Tibial nerve (tissue), 4 donors: ENCODE data around the gene NLRP5. TPM values are rescaled to one million over a fixed set of nuclear protein-coding genes. Genes with fewer than 3 reads are reported as not detected.
"Not testable (repeated sequence)": the region's sequence is repeated elsewhere in the genome, so short reads cannot be mapped to it uniquely, and the experiment has no call there.

Experiments
- DNase-seq, 2 donors: peaks; one replicate each; pipeline ENCODE4 v3.0.0-alpha.2; 2019; ENCODE audit warnings: low spot score in 2 of 2
- H3K27ac ChIP-seq, 4 donors: fragments of 200-600 bp; sonication (generic) in 3 of 4; one replicate each; pipeline ENCODE4 v1.5.1; 2017 to 2019; ENCODE audit warnings: mild to moderate bottlenecking in 1 of 4
- H3K27me3 ChIP-seq, 2 donors: fragments of 200-600 bp; sonication (generic) in 1 of 2; one replicate each; pipeline versions ENCODE4 v1.5.1 to v1.6.0; 2017 to 2019
- H3K36me3 ChIP-seq, 3 donors: fragments of 200-600 bp; sonication (generic); one replicate each; pipeline ENCODE4 v1.5.1; 2018 to 2019
- H3K4me1 ChIP-seq, 4 donors: fragments of 200-600 bp; sonication (generic) in 3 of 4; one replicate each; pipeline ENCODE4 v1.5.1; 2017 to 2019
- H3K4me3 ChIP-seq, 4 donors: fragments of 200-600 bp; sonication (generic) in 3 of 4; one replicate each; pipeline ENCODE4 v1.5.1; 2017 to 2019; ENCODE audit warnings: mild to moderate bottlenecking in 1 of 4, moderate library complexity in 1 of 4
- H3K9me3 ChIP-seq, 4 donors: fragments of 200-600 bp; sonication (generic) in 3 of 4; one replicate each; pipeline ENCODE4 v1.5.1; 2017 to 2019
- CTCF ChIP-seq, 5 experiments: fragments of 200-600 bp in 3 of 5; fragments of 450-650 bp in 2 of 5; sonication (generic) in 3 of 5; IDR thresholded peaks; one replicate each; pipeline ENCODE4 v1.5.1; 2016 to 2019; ENCODE audit warnings: antibody characterized with exemption in 5 of 5, mild to moderate bottlenecking in 3 of 5, moderate library complexity in 2 of 5
- EP300 ChIP-seq, 2 donors: sonication (generic); formaldehyde crosslinking; IDR thresholded peaks; one replicate each; pipeline ENCODE4 v1.6.1; 2017; ENCODE audit warnings: antibody characterized with exemption in 2 of 2, mild to moderate bottlenecking in 1 of 2
- POLR2A ChIP-seq, 2 donors: fragments of 450-650 bp; IDR thresholded peaks; one replicate each; pipeline ENCODE4 v1.6.1; 2017; ENCODE audit warnings: antibody characterized with exemption in 2 of 2, mild to moderate bottlenecking in 2 of 2, moderate library complexity in 2 of 2
- WGBS, 2 donors: methylation state at CpG; one replicate each; pipeline ENCODE4 v1.1.5; 2018; 5-methylcytosine and 5-hydroxymethylcytosine counted together
- total RNA-seq, 4 donors: library from RNA; depleted of rRNA; stranded (reverse); fragments of >200 nt; gene quantifications; one replicate each; pipeline ENCODE4 v1.1.0, GENCODE V29; 2016

NLRP5 gene
- total RNA-seq, 4 donors from 2014 or later, result not detected

GRCh38 chr19:56094449-56094848, 107.9 kb downstream of the NLRP5 start:
- Histone ChIP-seq H3K9me3 (no peaks in the 10 kb centered on the region), H3K36me3 (peaks cover 0 to 44% (median 4%) of the 10 kb centered on the region in 3 donors), H3K27ac (no peak overlapping the region), H3K4me3 (no peak overlapping the region), H3K4me1 (peaks cover 0 to 31% (median 0%) of the 10 kb centered on the region in 4 donors), H3K27me3 (no peaks in the 10 kb centered on the region)
- no peak for DNase-seq
- no peak for TF ChIP-seq POLR2A (IDR thresholded peaks at IDR 0.05)
- no peak for TF ChIP-seq EP300 (IDR thresholded peaks at IDR 0.05)
- TF ChIP-seq CTCF (IDR thresholded peaks at IDR 0.05), result no peak
- WGBS, 2 donors, result 75 to 79% methylated on average over 9 of the region's 9 CpGs

GRCh38 chr19:56096665-56097064, 110.1 kb downstream of the NLRP5 start:
- no peak for DNase-seq
- Histone ChIP-seq H3K27me3 (no peaks in the 10 kb centered on the region), H3K4me1 (peaks cover 0 to 10% (median 0%) of the 10 kb centered on the region in 4 donors), H3K9me3 (no peaks in the 10 kb centered on the region), H3K27ac (peak overlapping the region in 1 of 4 donors; percentile 3), H3K4me3 (no peak overlapping the region), H3K36me3 (peaks cover 0 to 58% (median 4%) of the 10 kb centered on the region in 3 donors)
- 91 to 92% methylated on average over 12 to 13 of the region's 13 CpGs for WGBS, 2 donors
- TF ChIP-seq CTCF (IDR thresholded peaks at IDR 0.05) (no peak), POLR2A (IDR thresholded peaks at IDR 0.05) (no peak), EP300 (IDR thresholded peaks at IDR 0.05) (no peak)

GRCh38 chr19:56097306-56097705, 110.7 kb downstream of the NLRP5 start:
- Histone ChIP-seq H3K27ac (peak overlapping the region in 1 of 4 donors; percentile 63), H3K9me3 (no peaks in the 10 kb centered on the region), H3K36me3 (peaks cover 0 to 65% (median 4%) of the 10 kb centered on the region in 3 donors), H3K4me3 (no peak overlapping the region), H3K4me1 (peaks cover 0 to 5% (median 0%) of the 10 kb centered on the region in 4 donors), H3K27me3 (no peaks in the 10 kb centered on the region)
- whole genome bisulfite sequencing, 2 donors, result 77 to 88% methylated on average over 23 of the region's 23 CpGs
- no peak for TF ChIP-seq EP300 (IDR thresholded peaks at IDR 0.05)
- TF ChIP-seq CTCF (IDR thresholded peaks at IDR 0.05), result no peak
- TF ChIP-seq POLR2A (IDR thresholded peaks at IDR 0.05), result no peak
- DNase-seq, result no peak

- 61 to 85% methylated on average over 2 to 5 of the region's 7 CpGs for WGBS, 2 donors
- TF ChIP-seq CTCF (IDR thresholded peaks at IDR 0.05), result no peak
- TF ChIP-seq EP300 (IDR thresholded peaks at IDR 0.05), result no peak
- no peak for TF ChIP-seq POLR2A (IDR thresholded peaks at IDR 0.05)
- Histone ChIP-seq H3K9me3 (no peaks in the 10 kb centered on the region), H3K4me3 (no peak overlapping the region), H3K27ac (peak overlapping the region in 1 of 4 donors; percentile 63), H3K27me3 (no peaks in the 10 kb centered on the region), H3K36me3 (peaks cover 0 to 69% (median 4%) of the 10 kb centered on the region in 3 donors), H3K4me1 (peaks cover 0 to 7% (median 0%) of the 10 kb centered on the region in 4 donors)
- no peak for DNase-seq
Measured at GRCh38 chr19:56097776-56098175, 111.2 kb downstream of the NLRP5 start.

GRCh38 chr19:56098237-56098636, 111.7 kb downstream of the NLRP5 start:
- not testable (repeated sequence) for H3K4me3 ChIP-seq, DNase-seq, H3K9me3 ChIP-seq, H3K27me3 ChIP-seq
- Histone ChIP-seq H3K27ac (peak overlapping the region in 1 of 4 donors; percentile 63), H3K4me1 (peaks cover 0 to 12% (median 0%) of the 10 kb centered on the region in 4 donors), H3K36me3 (peaks cover 0 to 71% (median 4%) of the 10 kb centered on the region in 3 donors)
- 91 to 96% methylated on average over 13 to 21 of the region's 21 CpGs for WGBS, 2 donors
